Neural progenitor cell (in vitro differentiated cells): ENCODE results near the gene FBLIM1.

ENCODE experiments used
- CTCF ChIP-seq: fragments of 200-600 bp; sonication (generic); IDR thresholded peaks from 2 replicates; pipeline ENCODE4 v1.5.1; 2017; ENCODE audit warnings: antibody characterized with exemption, mild to moderate bottlenecking
- EZH2 ChIP-seq: fragments of 200-600 bp; sonication (generic); IDR thresholded peaks from 2 replicates; pipeline ENCODE4 v1.6.1; 2017; ENCODE audit warnings: antibody characterized with exemption, mild to moderate bottlenecking, moderate library complexity
- EZH2phosphoT487 ChIP-seq: fragments of 200-600 bp; sonication (generic); IDR thresholded peaks from 2 replicates; pipeline ENCODE4 v1.6.1; 2017; ENCODE audit warnings: antibody characterized with exemption

GRCh38 chr1:15808955-15809354 lies 50.4 kb downstream of the FBLIM1 start:
- TF ChIP-seq CTCF (no peak), EZH2phosphoT487 (no peak), EZH2 (no peak)
